GM23338 (cell line): ENCODE data around the gene TCEANC.
"Not testable (repeated sequence)": the region's sequence is repeated elsewhere in the genome, so short reads cannot be mapped to it uniquely, and the experiment has no call there.

ENCODE experiments used
- CREB1 ChIP-seq: fragments of 250-450 bp; sonication (Bioruptor Pico); IDR thresholded peaks from 2 replicates; pipeline ENCODE4 v1.5.0; 2020; ENCODE audit warnings: low read depth, mild to moderate bottlenecking, moderate library complexity
- EZH2 ChIP-seq: fragments of 200-600 bp; sonication (generic); IDR thresholded peaks from one replicate; pipeline ENCODE4 v1.8.0; 2017; ENCODE audit warnings: antibody characterized with exemption, mild to moderate bottlenecking, low read depth; ENCODE audit not compliant: unreplicated experiment
- POLR2AphosphoS5 ChIP-seq: IDR thresholded peaks from 2 replicates; pipeline ENCODE4 v1.6.1; 2016; ENCODE audit warnings: antibody characterized with exemption, low read depth
- STAT1 ChIP-seq: IDR thresholded peaks from one replicate; pipeline ENCODE4 v1.6.1; 2016; ENCODE audit warnings: antibody characterized with exemption; ENCODE audit not compliant: unreplicated experiment
- TF ChIP-seq, protein P1 (sequence below), 2 experiments: fragments of 200-600 bp in 1 of 2; sonication (generic) in 1 of 2; conservative IDR thresholded peaks; 2 replicates each; pipeline versions ENCODE4 v1.5.1 to v1.6.1; 2016 to 2017; ENCODE audit warnings: antibody characterized with exemption in 2 of 2, low read depth in 2 of 2, mild to moderate bottlenecking in 2 of 2, moderate library complexity in 1 of 2

GRCh38 chrX:13637224-13637623 is 15.7 kb upstream of the TCEANC start:
- TF ChIP-seq, protein P1, sequence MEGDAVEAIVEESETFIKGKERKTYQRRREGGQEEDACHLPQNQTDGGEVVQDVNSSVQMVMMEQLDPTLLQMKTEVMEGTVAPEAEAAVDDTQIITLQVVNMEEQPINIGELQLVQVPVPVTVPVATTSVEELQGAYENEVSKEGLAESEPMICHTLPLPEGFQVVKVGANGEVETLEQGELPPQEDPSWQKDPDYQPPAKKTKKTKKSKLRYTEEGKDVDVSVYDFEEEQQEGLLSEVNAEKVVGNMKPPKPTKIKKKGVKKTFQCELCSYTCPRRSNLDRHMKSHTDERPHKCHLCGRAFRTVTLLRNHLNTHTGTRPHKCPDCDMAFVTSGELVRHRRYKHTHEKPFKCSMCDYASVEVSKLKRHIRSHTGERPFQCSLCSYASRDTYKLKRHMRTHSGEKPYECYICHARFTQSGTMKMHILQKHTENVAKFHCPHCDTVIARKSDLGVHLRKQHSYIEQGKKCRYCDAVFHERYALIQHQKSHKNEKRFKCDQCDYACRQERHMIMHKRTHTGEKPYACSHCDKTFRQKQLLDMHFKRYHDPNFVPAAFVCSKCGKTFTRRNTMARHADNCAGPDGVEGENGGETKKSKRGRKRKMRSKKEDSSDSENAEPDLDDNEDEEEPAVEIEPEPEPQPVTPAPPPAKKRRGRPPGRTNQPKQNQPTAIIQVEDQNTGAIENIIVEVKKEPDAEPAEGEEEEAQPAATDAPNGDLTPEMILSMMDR (conservative IDR thresholded peaks at IDR 0.05; ENCODE audit: low read depth in 2 of 2): not testable (repeated sequence)
- TF ChIP-seq CREB1 (CRISPR knock-in tag); POLR2AphosphoS5; EZH2; STAT1: not testable (repeated sequence)
